HL-60 (cell line): Measurements from ENCODE around the gene CDIPT.

Experiments
- DNase-seq, 2 experiments: peaks; one replicate each; pipeline ENCODE4 v3.0.0-alpha.2; 2010 to 2020; ENCODE audit warnings: low read depth in 1 of 2, low spot score in 1 of 2
- H3K27ac ChIP-seq: fragments of 250-450 bp; sonication (Bioruptor Pico); replicated peaks from 2 replicates; pipeline ENCODE4 v1.5.1; 2020; ENCODE audit warnings: mild to moderate bottlenecking, moderate library complexity
- H3K27me3 ChIP-seq: fragments of 250-450 bp; sonication (Bioruptor Pico); 2 replicates; pipeline ENCODE4 v1.5.1; 2021; ENCODE audit warnings: mild to moderate bottlenecking, moderate library complexity; ENCODE audit not compliant: insufficient read depth, poor library complexity, severe bottlenecking
- H3K4me3 ChIP-seq: replicated peaks from 2 replicates; pipeline ENCODE4 v1.5.1; 2011; ENCODE audit warnings: mild to moderate bottlenecking, control low read depth, low read length; ENCODE audit not compliant: insufficient read depth
- CTCF ChIP-seq: IDR thresholded peaks from one replicate; pipeline ENCODE4 v1.5.1; 2011; ENCODE audit warnings: low read length, control low read depth, inconsistent platforms; ENCODE audit not compliant: insufficient read depth
- GABPA ChIP-seq: IDR thresholded peaks from 2 replicates; pipeline ENCODE4 v1.6.1; 2012; ENCODE audit warnings: low read depth
- POLR2AphosphoS5 ChIP-seq: IDR thresholded peaks from 2 replicates; pipeline ENCODE4 v1.6.1; 2012; ENCODE audit warnings: low read depth
- REST ChIP-seq: IDR thresholded peaks from 2 replicates; pipeline ENCODE4 v1.6.1; 2012; ENCODE audit warnings: low read depth; ENCODE audit not compliant: insufficient replicate concordance
- SPI1 ChIP-seq: IDR thresholded peaks from 2 replicates; pipeline ENCODE4 v1.6.1; 2012; ENCODE audit warnings: low read depth, mild to moderate bottlenecking, borderline replicate concordance

CDIPT gene

GRCh38 chr16:29876594-29877249, 13.7 kb upstream of the CDIPT start:
- TF ChIP-seq POLR2AphosphoS5 (no peak), REST (no peak), SPI1 (no peak), CTCF (no peak), GABPA (no peak)
- Histone ChIP-seq H3K4me3 (peak overlapping the region; percentile 10), H3K27me3 (peaks cover 18% of the 10 kb centered on the region), H3K27ac (no peak overlapping the region)
- no peak for DNase-seq

GRCh38 chr16:29876217-29876593, 13.2 kb upstream of the CDIPT start:
- peak overlapping the region; percentile 10 for H3K4me3 ChIP-seq
- no peak overlapping the region for H3K27ac ChIP-seq
- H3K27me3 ChIP-seq: peaks cover 18% of the 10 kb centered on the region
- DNase-seq: no peak
- TF ChIP-seq SPI1 (no peak), CTCF (no peak), POLR2AphosphoS5 (no peak), GABPA (no peak), REST (no peak)

- no peak overlapping the region for H3K4me3 ChIP-seq
- TF ChIP-seq REST (no peak), GABPA (no peak), SPI1 (no peak), CTCF (no peak), POLR2AphosphoS5 (no peak)
- DNase-seq: no peak
- H3K27me3 ChIP-seq: peaks cover 18% of the 10 kb centered on the region
- no peak overlapping the region for H3K27ac ChIP-seq
These were observed 12.2 kb upstream of the CDIPT start for GRCh38 chr16:29875206-29875605.
